Adrenal gland (tissue), 12 donors: ENCODE data around the gene REPS1. TPM values are rescaled to one million over a fixed set of nuclear protein-coding genes. Genes with fewer than 3 reads are reported as not detected.

Source experiments
- DNase-seq, 7 donors: peaks; one replicate each; pipeline ENCODE4 v3.0.0-alpha.2; 2019 to 2020
- H3K27ac ChIP-seq, 5 donors: fragments of 200-600 bp; sonication (generic) in 4 of 5; 1 replicate in 3 of 5; 2 replicates in 2 of 5; pipeline versions ENCODE4 v1.5.1 to v1.8.0; 2016 to 2020; ENCODE audit warnings: mild to moderate bottlenecking in 1 of 5
- H3K27me3 ChIP-seq: fragments of 200-600 bp; 2 replicates; pipeline ENCODE4 v1.8.0; 2021
- H3K36me3 ChIP-seq, 2 donors: fragments of 200-600 bp; replicated peaks in 1 of 2; 1 replicate in 1 of 2; 2 replicates in 1 of 2; pipeline versions ENCODE4 v1.5.1 to v1.8.0; 2018 to 2022
- H3K4me1 ChIP-seq, 2 donors: fragments of 200-600 bp; replicated peaks in 1 of 2; 1 replicate in 1 of 2; 2 replicates in 1 of 2; pipeline versions ENCODE4 v1.5.1 to v1.8.0; 2018 to 2021
- H3K4me3 ChIP-seq, 4 donors: fragments of 200-600 bp; sonication (generic) in 3 of 4; one replicate each; pipeline ENCODE4 v1.5.1; 2016 to 2018
- H3K9me3 ChIP-seq, 3 donors: fragments of 200-600 bp; sonication (generic) in 1 of 3; replicated peaks in 1 of 3; 1 replicate in 2 of 3; 2 replicates in 1 of 3; pipeline versions ENCODE4 v1.5.1 to v1.8.0; 2016 to 2021
- CTCF ChIP-seq, 6 experiments: fragments of 450-650 bp in 4 of 6; fragments of 200-600 bp in 2 of 6; sonication (generic) in 1 of 6; IDR thresholded peaks; 1 replicate in 5 of 6; 2 replicates in 1 of 6; pipeline versions ENCODE4 v1.5.1 to v1.8.0; 2016 to 2021; ENCODE audit warnings: antibody characterized with exemption in 6 of 6, mild to moderate bottlenecking in 2 of 6, moderate library complexity in 1 of 6
- POLR2A ChIP-seq, 2 donors: fragments of 450-650 bp; IDR thresholded peaks; one replicate each; pipeline ENCODE4 v1.6.1; 2017; ENCODE audit warnings: antibody characterized with exemption in 2 of 2, mild to moderate bottlenecking in 2 of 2, moderate library complexity in 1 of 2
- WGBS, 4 donors: extraction: QIAGEN DNeasy Blood & Tissue Kit in 2 of 4; methylation state at CpG; one replicate each; pipeline versions ENCODE4 v1.1.5 to v1.1.7; 2013 to 2017; 5-methylcytosine and 5-hydroxymethylcytosine counted together
- intact Hi-C, 2 donors: fragments of 100-400 bp; cut with DNase I; formaldehyde crosslinking; loops; one replicate each; pipeline versions ENCODE4 v1.14.1 to v1.15.0; 2022 to 2023
- polyA plus RNA-seq, 3 donors: library from polyadenylated mRNA; stranded (reverse); fragments of 200-250 nt in 2 of 3; fragments of 350-450 nt in 1 of 3; fragmentation: Illumina TruSeq in 1 of 3; extraction: RNeasy Lipid Tissue Mini Kit (QIAGEN cat#74804) in 1 of 3; gene quantifications; one replicate each; pipeline ENCODE4 v1.2.3, GENCODE V29; 2013 to 2014
- total RNA-seq, 9 donors: library from RNA; depleted of rRNA in 4 of 9; stranded (reverse); fragments of >200 nt in 4 of 9; fragments of 120-200 nt in 1 of 9; fragmentation: NEBNext Ultra II Directional in 1 of 9; extraction: Animal tissue kit (Norgen Biotek cat#: 25700) in 1 of 9; gene quantifications; one replicate each; pipeline versions ENCODE4 v1.1.0 to v1.2.4, GENCODE V29; 2013 to 2023
- donor health status: healthy with polysubstance abuse.
- donor health status: Bipolar disorder and iron deficiency.
- donor health status: DM: yes; HTN: yes; CAD: no.
- donor health status: DM: no; HTN: no; CAD: no.
- donor health status: DM: no; HTN: no; CAD: no.
- donor health status: DM: yes; HTN: yes; CAD: no.

REPS1 gene
- total and polyA plus RNA-seq, 12 donors: 19.1 to 36.8 (median 26.4) TPM

GRCh38 chr6:138882369-138883017, 105.6 kb downstream of the REPS1 start:
- Histone ChIP-seq H3K27ac (no peak overlapping the region), H3K27me3 (no peaks in the 10 kb centered on the region), H3K9me3 (no peaks in the 10 kb centered on the region), H3K4me3 (no peak overlapping the region), H3K36me3 (no peaks in the 10 kb centered on the region), H3K4me1 (no peaks in the 10 kb centered on the region)
- TF ChIP-seq CTCF (IDR thresholded peaks at IDR 0.05): no peak
- TF ChIP-seq POLR2A (IDR thresholded peaks at IDR 0.05): no peak
- no peak for DNase-seq
- intact Hi-C loops: no loop called here
- WGBS, 4 donors: 87 to 95% (median 94%) methylated on average over 7 of the region's 7 CpGs

- intact Hi-C loops: no loop called here
- no peaks in the 10 kb centered on the region for H3K4me1 ChIP-seq
- no peaks in the 10 kb centered on the region for H3K36me3 ChIP-seq
- no peak overlapping the region for H3K4me3 ChIP-seq
- no peak for DNase-seq
- no peak for TF ChIP-seq POLR2A (IDR thresholded peaks at IDR 0.05)
- TF ChIP-seq CTCF (IDR thresholded peaks at IDR 0.05): no peak
- no peak overlapping the region for H3K27ac ChIP-seq
- 79 to 86% (median 83%) methylated on average over 8 of the region's 8 CpGs for WGBS, 4 donors
- no peaks in the 10 kb centered on the region for H3K27me3 ChIP-seq
- no peaks in the 10 kb centered on the region for H3K9me3 ChIP-seq
Observed at GRCh38 chr6:138873191-138873590, 114.9 kb downstream of the REPS1 start.

- Histone ChIP-seq H3K9me3 (no peaks in the 10 kb centered on the region), H3K4me3 (no peak overlapping the region), H3K36me3 (no peaks in the 10 kb centered on the region), H3K27me3 (no peaks in the 10 kb centered on the region), H3K4me1 (no peaks in the 10 kb centered on the region), H3K27ac (no peak overlapping the region)
- 83 to 94% (median 90%) methylated on average over 2 to 4 of the region's 4 CpGs for WGBS, 4 donors
- no peak for DNase-seq
- no peak for TF ChIP-seq POLR2A (IDR thresholded peaks at IDR 0.05)
- TF ChIP-seq CTCF (IDR thresholded peaks at IDR 0.05): no peak
- intact Hi-C loops: no loop called here
Observed at GRCh38 chr6:138869398-138869797, 118.7 kb downstream of the REPS1 start.

GRCh38 chr6:138868181-138868580, 119.9 kb downstream of the REPS1 start:
- DNase-seq: no peak
- no peak overlapping the region for H3K27ac ChIP-seq
- H3K4me1 ChIP-seq: no peaks in the 10 kb centered on the region
- TF ChIP-seq POLR2A (IDR thresholded peaks at IDR 0.05) (no peak), CTCF (IDR thresholded peaks at IDR 0.05) (no peak)
- H3K36me3 ChIP-seq: no peaks in the 10 kb centered on the region
- no peak overlapping the region for H3K4me3 ChIP-seq
- no peaks in the 10 kb centered on the region for H3K9me3 ChIP-seq
- H3K27me3 ChIP-seq: no peaks in the 10 kb centered on the region
- intact Hi-C loops: no loop called here
